ENCODE data around the gene CDH23.
A peak's percentile ranks its signal among the peaks of the same experiment; 100 is the strongest.

CDH23 gene

GRCh38 chr10:71840177-71840957, 443.6 kb downstream of the CDH23 start:
- Histone ChIP-seq H3K9me3 (ENCODE audit: insufficient read depth, low read depth, low read length) (no peaks in the 10 kb centered on the region), H3K36me3 (ENCODE audit: insufficient read depth, low read depth, low read length) (0 out of 2 replicates have a peak, but pooled peaks cover 4% of the 10 kb centered on the region), H3K4me1 (ENCODE audit: insufficient read depth, low read length) (peaks cover 37% of the 10 kb centered on the region), H3K27ac (ENCODE audit: low read length) (no peak overlapping the region), H3K9ac (ENCODE audit: low read depth, low read length) (peak overlapping the region; percentile 44; the same call in 1 of the 2 replicates), H3K4me3 (ENCODE audit: low read length) (peak overlapping the region; percentile 27; the same call in 1 of the 2 replicates), H3K27me3 (ENCODE audit: insufficient read depth, low read length) (no peaks in the 10 kb centered on the region)

DNA sequence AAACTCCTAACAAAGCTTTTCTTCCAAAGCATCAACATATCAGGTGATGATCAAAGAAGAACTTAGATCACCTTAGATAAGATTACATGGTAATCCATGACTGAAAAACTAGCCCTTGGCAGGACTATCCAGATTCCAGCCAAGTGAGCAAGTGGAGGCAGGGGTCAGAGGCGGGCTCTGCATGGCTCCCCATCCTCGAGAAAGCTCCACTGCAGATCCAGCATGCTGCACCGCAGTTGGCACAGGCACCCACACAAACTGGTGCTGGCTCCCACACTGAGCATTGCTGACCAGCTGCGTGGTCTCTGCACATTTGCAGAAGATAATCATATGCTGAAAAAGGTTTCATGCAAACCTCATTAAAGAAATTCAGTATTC, 444.2 kb downstream of the CDH23 start:
- no peak overlapping the region; the same call in 1 of the 2 replicates for H3K4me3 ChIP-seq (ENCODE audit: low read length)
- H3K9ac ChIP-seq (ENCODE audit: low read depth, low read length): peak overlapping the region; percentile 44; the same call in 1 of the 2 replicates
- no peaks in the 10 kb centered on the region for H3K9me3 ChIP-seq (ENCODE audit: insufficient read depth, low read depth, low read length)
- H3K4me1 ChIP-seq (ENCODE audit: insufficient read depth, low read length): peaks cover 35% of the 10 kb centered on the region
- no peak overlapping the region for H3K27ac ChIP-seq (ENCODE audit: low read length)
- H3K27me3 ChIP-seq (ENCODE audit: insufficient read depth, low read length): no peaks in the 10 kb centered on the region
- H3K36me3 ChIP-seq (ENCODE audit: insufficient read depth, low read depth, low read length): 0 out of 2 replicates have a peak, but pooled peaks cover 4% of the 10 kb centered on the region

DNA sequence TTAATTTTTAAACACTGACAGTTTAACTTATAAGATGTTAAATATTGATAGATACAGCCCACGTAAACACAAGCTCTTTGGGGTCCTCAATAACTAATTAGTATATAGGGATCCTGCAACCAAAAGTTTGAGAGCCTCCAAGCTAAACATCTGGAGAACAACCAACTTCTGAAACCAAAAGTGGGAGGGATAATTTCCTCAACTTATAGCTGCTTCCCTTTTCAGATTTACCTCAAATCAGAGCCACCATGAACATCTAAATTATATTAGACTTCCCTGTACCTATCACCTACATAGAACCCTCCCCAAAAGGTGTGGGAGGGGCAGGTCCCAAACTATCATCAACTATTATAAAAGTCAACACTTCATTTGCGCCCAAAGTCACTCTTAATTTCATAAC, 445.7 kb downstream of the CDH23 start:
- H3K27me3 ChIP-seq (ENCODE audit: insufficient read depth, low read length): no peaks in the 10 kb centered on the region

DNA sequence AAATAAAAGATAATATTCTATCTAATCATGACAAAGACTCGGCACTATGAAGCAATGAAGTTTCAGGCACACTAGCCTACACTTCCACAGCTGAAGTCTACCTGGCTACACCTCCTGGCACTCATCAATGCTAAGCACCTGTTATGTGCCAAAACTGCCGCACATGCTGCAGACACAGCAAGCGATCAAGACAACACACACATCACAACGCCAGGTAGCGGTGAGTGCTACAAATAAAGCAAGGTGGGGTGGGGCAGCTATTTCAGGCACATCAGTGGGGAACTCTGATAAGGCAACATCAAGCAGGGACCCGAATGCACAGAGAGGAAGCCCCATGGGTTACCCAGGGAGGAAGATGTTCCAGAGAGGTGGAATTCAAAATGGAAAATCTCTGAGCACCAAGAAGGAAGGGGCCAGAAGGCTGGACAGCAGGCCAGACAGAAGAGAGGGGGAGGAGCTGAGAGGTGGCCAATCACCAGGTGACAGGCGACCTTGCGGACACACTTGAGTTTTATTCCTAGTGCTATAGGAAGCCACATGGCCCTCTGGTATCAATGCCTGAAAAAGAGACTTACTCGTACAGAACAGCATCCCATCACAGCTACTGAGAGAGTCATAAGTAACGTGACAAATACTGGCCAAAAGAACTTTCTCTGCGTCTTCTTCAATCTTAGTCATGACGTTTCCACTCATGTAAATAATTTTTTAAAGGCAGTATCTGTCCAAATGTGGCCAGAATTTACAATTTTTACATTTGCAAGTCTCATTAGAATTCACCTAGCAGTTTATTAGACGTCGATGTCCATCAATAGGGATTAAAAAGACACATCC, 446.4 kb downstream of the CDH23 start:
- H3K27ac ChIP-seq (ENCODE audit: low read length): no peak overlapping the region
- H3K4me1 ChIP-seq (ENCODE audit: insufficient read depth, low read length): peaks cover 16% of the 10 kb centered on the region
- no peak overlapping the region for H3K4me3 ChIP-seq (ENCODE audit: low read length)
- 0 out of 2 replicates have a peak, but pooled peaks cover 4% of the 10 kb centered on the region for H3K36me3 ChIP-seq (ENCODE audit: insufficient read depth, low read depth, low read length)
- H3K27me3 ChIP-seq (ENCODE audit: insufficient read depth, low read length): no peaks in the 10 kb centered on the region
- no peak overlapping the region for H3K9ac ChIP-seq (ENCODE audit: low read depth, low read length)
- H3K9me3 ChIP-seq (ENCODE audit: insufficient read depth, low read depth, low read length): no peaks in the 10 kb centered on the region

More for the DNA sequence above, 445.7 kb downstream of the CDH23 start:
- Histone ChIP-seq H3K9me3 (ENCODE audit: insufficient read depth, low read depth, low read length) (no peaks in the 10 kb centered on the region), H3K36me3 (ENCODE audit: insufficient read depth, low read depth, low read length) (0 out of 2 replicates have a peak, but pooled peaks cover 3% of the 10 kb centered on the region), H3K4me1 (ENCODE audit: insufficient read depth, low read length) (peaks cover 22% of the 10 kb centered on the region), H3K9ac (ENCODE audit: low read depth, low read length) (no peak overlapping the region), H3K27ac (ENCODE audit: low read length) (no peak overlapping the region), H3K4me3 (ENCODE audit: low read length) (no peak overlapping the region)

DNA sequence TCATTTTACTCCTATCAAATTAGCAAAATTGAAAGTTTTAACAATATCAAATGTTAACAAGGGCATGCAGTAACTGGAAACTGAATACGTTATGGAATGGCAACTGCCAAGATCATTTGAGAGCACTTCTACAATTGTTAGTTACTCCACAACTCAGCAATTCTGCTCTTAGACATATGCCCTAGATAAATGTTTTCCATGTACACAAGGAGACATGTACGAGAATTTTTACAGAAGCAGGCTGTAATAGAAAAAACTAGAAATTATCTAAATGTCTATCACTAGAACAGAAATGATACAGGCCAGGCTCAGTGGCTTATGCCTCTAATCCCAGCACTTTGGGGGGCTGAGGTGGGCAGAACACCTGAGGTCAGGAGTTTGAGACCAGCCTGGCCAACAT, 447.4 kb downstream of the CDH23 start:
- no peaks in the 10 kb centered on the region for H3K9me3 ChIP-seq (ENCODE audit: insufficient read depth, low read depth, low read length)
- no peaks in the 10 kb centered on the region for H3K27me3 ChIP-seq (ENCODE audit: insufficient read depth, low read length)
- H3K9ac ChIP-seq (ENCODE audit: low read depth, low read length): no peak overlapping the region
- H3K4me1 ChIP-seq (ENCODE audit: insufficient read depth, low read length): peaks cover 21% of the 10 kb centered on the region
- no peak overlapping the region for H3K27ac ChIP-seq (ENCODE audit: low read length)
- no peak overlapping the region for H3K4me3 ChIP-seq (ENCODE audit: low read length)
- H3K36me3 ChIP-seq (ENCODE audit: insufficient read depth, low read depth, low read length): 0 out of 2 replicates have a peak, but pooled peaks cover 4% of the 10 kb centered on the region

DNA sequence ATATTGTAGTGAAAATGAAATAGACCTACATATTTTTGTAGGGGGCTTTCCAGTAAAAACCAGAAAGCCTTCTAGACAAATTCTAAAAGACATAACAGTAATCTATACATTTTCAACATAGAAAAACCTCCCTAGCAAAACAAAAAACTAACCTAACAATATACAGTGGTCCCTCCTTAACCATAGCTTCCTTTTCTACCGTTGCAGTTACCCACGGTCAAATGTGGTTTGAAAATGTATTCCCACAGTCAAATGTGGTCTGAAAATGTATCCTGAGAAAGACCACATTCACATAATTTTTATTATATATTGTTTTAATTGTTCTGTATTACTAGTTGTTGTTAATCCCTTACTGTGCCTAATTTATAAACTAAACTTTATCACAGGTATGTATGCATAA, 448.0 kb downstream of the CDH23 start:
- Histone ChIP-seq H3K36me3 (ENCODE audit: insufficient read depth, low read depth, low read length) (0 out of 2 replicates have a peak, but pooled peaks cover 4% of the 10 kb centered on the region), H3K4me1 (ENCODE audit: insufficient read depth, low read length) (peaks cover 19% of the 10 kb centered on the region), H3K27me3 (ENCODE audit: insufficient read depth, low read length) (no peaks in the 10 kb centered on the region), H3K27ac (ENCODE audit: low read length) (no peak overlapping the region), H3K4me3 (ENCODE audit: low read length) (no peak overlapping the region), H3K9ac (ENCODE audit: low read depth, low read length) (no peak overlapping the region), H3K9me3 (ENCODE audit: insufficient read depth, low read depth, low read length) (no peaks in the 10 kb centered on the region)

DNA sequence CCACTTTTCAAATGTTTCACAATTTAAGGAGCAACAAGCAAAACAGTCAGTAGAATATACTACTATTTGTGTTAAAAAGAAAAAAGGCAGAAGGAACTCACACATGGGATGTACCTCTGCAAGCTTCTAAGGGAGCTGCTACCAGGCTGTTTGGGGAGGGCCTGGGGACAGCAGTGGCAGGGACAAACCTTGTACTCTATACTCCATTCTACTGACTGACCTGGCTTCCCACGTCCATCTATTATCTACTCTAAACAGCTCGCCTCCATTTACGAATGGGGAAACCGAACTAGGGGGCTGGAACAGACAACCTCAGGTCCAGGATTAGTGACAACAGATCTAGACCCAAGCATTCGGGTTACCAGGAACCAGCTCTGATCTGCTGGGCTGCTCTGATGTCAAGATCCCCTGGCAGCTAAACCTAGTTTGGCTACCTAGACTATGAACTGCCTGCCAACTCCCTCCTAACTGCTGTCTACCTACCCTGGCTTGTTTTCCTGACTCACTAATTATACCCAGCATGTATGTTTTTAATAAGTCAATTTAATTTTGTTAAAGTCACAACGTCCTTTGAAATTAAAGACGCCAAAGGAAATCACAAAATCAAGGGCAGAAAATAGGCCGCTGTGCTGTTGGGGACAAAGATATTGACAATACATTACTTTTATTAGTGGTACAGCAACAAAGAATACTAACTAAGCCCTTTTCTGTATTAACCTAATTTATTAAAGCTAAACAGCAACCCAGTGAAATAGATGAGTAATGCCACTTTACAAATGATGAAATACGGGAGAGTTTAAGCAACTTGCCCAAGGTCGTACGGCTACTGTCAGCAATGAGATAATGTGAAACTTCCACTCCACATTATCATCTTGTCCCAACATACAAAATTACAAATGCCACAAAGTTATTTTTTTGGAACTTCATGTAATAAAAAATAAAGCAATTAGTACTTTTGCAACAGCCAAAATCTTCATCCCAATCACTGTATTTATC, 449.0 kb downstream of the CDH23 start:
- Histone ChIP-seq H3K27me3 (ENCODE audit: insufficient read depth, low read length) (no peaks in the 10 kb centered on the region), H3K36me3 (ENCODE audit: insufficient read depth, low read depth, low read length) (0 out of 2 replicates have a peak, but pooled peaks cover 4% of the 10 kb centered on the region), H3K9ac (ENCODE audit: low read depth, low read length) (no peak overlapping the region), H3K27ac (ENCODE audit: low read length) (no peak overlapping the region), H3K4me3 (ENCODE audit: low read length) (no peak overlapping the region), H3K9me3 (ENCODE audit: insufficient read depth, low read depth, low read length) (no peaks in the 10 kb centered on the region), H3K4me1 (ENCODE audit: insufficient read depth, low read length) (peaks cover 10% of the 10 kb centered on the region)

DNA sequence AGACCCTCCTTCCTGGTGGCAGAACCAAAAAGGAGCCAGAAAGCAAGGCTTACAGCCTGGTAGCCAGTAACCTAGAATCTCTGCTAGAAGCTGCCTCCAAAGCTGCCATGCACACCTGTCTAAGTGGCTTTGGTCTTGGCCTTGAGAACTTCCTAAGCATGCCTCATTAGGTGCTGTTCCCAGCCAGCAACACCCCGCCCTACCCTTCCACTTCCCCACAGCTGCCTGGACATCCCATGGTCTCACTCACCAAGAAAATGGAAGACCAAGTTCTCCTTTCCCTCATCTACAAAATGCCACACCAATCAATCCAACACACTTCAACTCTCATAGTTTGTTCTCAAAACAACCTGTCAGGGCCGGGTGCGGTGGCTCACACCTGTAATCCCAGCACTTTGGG, 450.1 kb downstream of the CDH23 start:
- no peaks in the 10 kb centered on the region for H3K27me3 ChIP-seq (ENCODE audit: insufficient read depth, low read length)
- H3K27ac ChIP-seq (ENCODE audit: low read length): no peak overlapping the region
- no peak overlapping the region for H3K9ac ChIP-seq (ENCODE audit: low read depth, low read length)
- no peaks in the 10 kb centered on the region for H3K9me3 ChIP-seq (ENCODE audit: insufficient read depth, low read depth, low read length)
- 0 out of 2 replicates have a peak, but pooled peaks cover 4% of the 10 kb centered on the region for H3K36me3 ChIP-seq (ENCODE audit: insufficient read depth, low read depth, low read length)
- peaks cover 5% of the 10 kb centered on the region; the same call in 1 of the 2 replicates for H3K4me1 ChIP-seq (ENCODE audit: insufficient read depth, low read length)
- H3K4me3 ChIP-seq (ENCODE audit: low read length): no peak overlapping the region

- peaks cover 5% of the 10 kb centered on the region; the same call in 1 of the 2 replicates for H3K4me1 ChIP-seq (ENCODE audit: insufficient read depth, low read length)
- H3K9ac ChIP-seq (ENCODE audit: low read depth, low read length): no peak overlapping the region; the same call in 1 of the 2 replicates
These were observed 450.7 kb downstream of the CDH23 start for GRCh38 chr10:71847418-71847817.

GRCh38 chr10:71848325-71849275, 451.9 kb downstream of the CDH23 start:
- H3K4me1 ChIP-seq (ENCODE audit: insufficient read depth, low read length): peaks cover 5% of the 10 kb centered on the region; the same call in 1 of the 2 replicates
- H3K9ac ChIP-seq (ENCODE audit: low read depth, low read length): no peak overlapping the region; the same call in 1 of the 2 replicates
- H3K27me3 ChIP-seq (ENCODE audit: insufficient read depth, low read length): no peaks in the 10 kb centered on the region
- H3K4me3 ChIP-seq (ENCODE audit: low read length): peak overlapping the region; percentile 6; the same call in 1 of the 2 replicates
- H3K9me3 ChIP-seq (ENCODE audit: insufficient read depth, low read depth, low read length): no peaks in the 10 kb centered on the region
- 0 out of 2 replicates have a peak, but pooled peaks cover 4% of the 10 kb centered on the region for H3K36me3 ChIP-seq (ENCODE audit: insufficient read depth, low read depth, low read length)
- H3K27ac ChIP-seq (ENCODE audit: low read length): no peak overlapping the region

More at GRCh38 chr10:71847418-71847817, 450.7 kb downstream of the CDH23 start:
- no peak overlapping the region for H3K27ac ChIP-seq (ENCODE audit: low read length)
- H3K9me3 ChIP-seq (ENCODE audit: insufficient read depth, low read depth, low read length): no peaks in the 10 kb centered on the region
- no peaks in the 10 kb centered on the region for H3K27me3 ChIP-seq (ENCODE audit: insufficient read depth, low read length)
- H3K36me3 ChIP-seq (ENCODE audit: insufficient read depth, low read depth, low read length): 0 out of 2 replicates have a peak, but pooled peaks cover 4% of the 10 kb centered on the region
- no peak overlapping the region for H3K4me3 ChIP-seq (ENCODE audit: low read length)

All from iPS-20b (cell line).